ENCODE data around the gene NCSTN. TPM values are rescaled to one million over a fixed set of nuclear protein-coding genes. Genes with fewer than 3 reads are reported as not detected.
A peak's percentile ranks its signal among the peaks of the same experiment; 100 is the strongest.

The NCSTN gene
- total RNA-seq, 1 donor from 2014 or later, result 142 TPM

DNA sequence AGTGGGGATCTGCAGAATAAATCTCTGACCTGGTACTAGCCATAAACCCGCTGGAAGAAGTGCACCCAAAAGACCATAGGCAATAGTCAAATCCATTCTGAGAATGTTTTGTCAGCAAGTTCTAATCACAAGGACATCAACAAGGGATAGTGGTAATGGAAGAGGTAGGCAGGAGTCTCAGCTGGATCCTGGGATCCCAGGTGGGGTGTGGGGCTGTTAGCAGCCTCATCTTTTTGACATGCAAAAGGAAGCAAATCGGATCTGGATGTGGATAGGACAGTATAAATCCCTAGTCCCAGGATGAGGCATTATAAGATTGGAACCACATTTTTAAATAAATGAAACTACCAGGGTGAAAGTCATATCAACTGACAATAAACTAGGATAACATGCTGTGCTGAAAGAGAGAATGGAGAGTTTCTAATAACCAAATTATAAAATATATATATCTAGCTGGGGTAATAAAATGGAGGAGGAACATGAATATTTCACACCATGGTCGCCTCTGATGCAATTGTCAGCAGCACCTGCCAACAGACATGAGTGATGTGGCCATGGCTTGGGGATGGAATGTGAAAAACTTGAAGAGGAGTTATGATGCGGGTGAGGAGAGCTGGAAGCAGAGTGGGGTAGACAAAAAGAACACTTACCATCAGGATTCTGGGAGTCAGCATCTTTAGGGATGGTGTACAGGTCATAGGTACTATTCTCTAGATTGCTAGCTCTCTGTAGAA lies 34.6 kb upstream of the NCSTN start:
- DNase-seq (ENCODE audit: low spot score, unreplicated experiment), result no peak
- Mint-ChIP-seq H3K36me3 (ENCODE audit: insufficient read depth) (peaks cover 46% of the 10 kb centered on the region), H3K4me3 (ENCODE audit: low read depth) (no peak overlapping the region), H3K9me3 (ENCODE audit: low read depth) (no peaks in the 10 kb centered on the region), H3K4me1 (ENCODE audit: low read depth) (no peaks in the 10 kb centered on the region), H3K27me3 (no peaks in the 10 kb centered on the region), H3K27ac (no peak overlapping the region)
- TF ChIP-seq, protein P1, sequence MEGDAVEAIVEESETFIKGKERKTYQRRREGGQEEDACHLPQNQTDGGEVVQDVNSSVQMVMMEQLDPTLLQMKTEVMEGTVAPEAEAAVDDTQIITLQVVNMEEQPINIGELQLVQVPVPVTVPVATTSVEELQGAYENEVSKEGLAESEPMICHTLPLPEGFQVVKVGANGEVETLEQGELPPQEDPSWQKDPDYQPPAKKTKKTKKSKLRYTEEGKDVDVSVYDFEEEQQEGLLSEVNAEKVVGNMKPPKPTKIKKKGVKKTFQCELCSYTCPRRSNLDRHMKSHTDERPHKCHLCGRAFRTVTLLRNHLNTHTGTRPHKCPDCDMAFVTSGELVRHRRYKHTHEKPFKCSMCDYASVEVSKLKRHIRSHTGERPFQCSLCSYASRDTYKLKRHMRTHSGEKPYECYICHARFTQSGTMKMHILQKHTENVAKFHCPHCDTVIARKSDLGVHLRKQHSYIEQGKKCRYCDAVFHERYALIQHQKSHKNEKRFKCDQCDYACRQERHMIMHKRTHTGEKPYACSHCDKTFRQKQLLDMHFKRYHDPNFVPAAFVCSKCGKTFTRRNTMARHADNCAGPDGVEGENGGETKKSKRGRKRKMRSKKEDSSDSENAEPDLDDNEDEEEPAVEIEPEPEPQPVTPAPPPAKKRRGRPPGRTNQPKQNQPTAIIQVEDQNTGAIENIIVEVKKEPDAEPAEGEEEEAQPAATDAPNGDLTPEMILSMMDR (IDR thresholded peaks at IDR 0.05; ENCODE audit: unreplicated experiment), result no peak

DNA sequence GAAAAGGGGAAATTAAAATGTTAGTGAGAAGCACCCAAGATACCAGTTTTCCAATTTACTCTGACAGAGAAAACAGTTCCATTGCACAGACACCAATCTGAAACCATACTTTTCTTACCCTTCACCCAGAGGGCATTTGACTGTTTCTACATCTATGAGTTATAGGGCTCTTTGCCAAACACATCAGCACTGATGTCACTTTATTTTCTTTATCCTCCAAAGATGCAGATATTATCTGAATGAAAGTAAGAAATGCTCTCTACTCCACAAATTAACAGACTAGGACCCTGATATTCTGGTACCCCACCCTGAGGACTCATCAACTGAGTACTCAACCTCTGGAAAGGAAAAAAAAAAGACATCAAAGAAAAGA lies 34.0 kb upstream of the NCSTN start:
- TF ChIP-seq, protein P1 (IDR thresholded peaks at IDR 0.05; ENCODE audit: unreplicated experiment), result no peak
- Mint-ChIP-seq H3K4me3 (ENCODE audit: low read depth) (no peak overlapping the region), H3K4me1 (ENCODE audit: low read depth) (no peaks in the 10 kb centered on the region), H3K36me3 (ENCODE audit: insufficient read depth) (peaks cover 48% of the 10 kb centered on the region), H3K27ac (no peak overlapping the region), H3K9me3 (ENCODE audit: low read depth) (no peaks in the 10 kb centered on the region), H3K27me3 (no peaks in the 10 kb centered on the region)
- no peak for DNase-seq (ENCODE audit: low spot score, unreplicated experiment)

- Mint-ChIP-seq H3K27me3 (no peaks in the 10 kb centered on the region), H3K27ac (no peak overlapping the region), H3K36me3 (ENCODE audit: insufficient read depth) (peaks cover 49% of the 10 kb centered on the region), H3K4me3 (ENCODE audit: low read depth) (no peak overlapping the region), H3K4me1 (ENCODE audit: low read depth) (no peaks in the 10 kb centered on the region), H3K9me3 (ENCODE audit: low read depth) (no peaks in the 10 kb centered on the region)
- no peak for DNase-seq (ENCODE audit: low spot score, unreplicated experiment)
- TF ChIP-seq, protein P1 (IDR thresholded peaks at IDR 0.05; ENCODE audit: unreplicated experiment), result no peak
These were observed 33.6 kb upstream of the NCSTN start for GRCh38 chr1:160309571-160309970.

GRCh38 chr1:160315359-160315758 lies 27.8 kb upstream of the NCSTN start:
- Mint-ChIP-seq H3K27me3 (no peaks in the 10 kb centered on the region), H3K4me1 (ENCODE audit: low read depth) (peaks cover 6% of the 10 kb centered on the region), H3K36me3 (ENCODE audit: insufficient read depth) (peaks cover 68% of the 10 kb centered on the region), H3K27ac (peak overlapping the region; percentile 89), H3K4me3 (ENCODE audit: low read depth) (no peak overlapping the region), H3K9me3 (ENCODE audit: low read depth) (peaks cover 11% of the 10 kb centered on the region)
- DNase-seq (ENCODE audit: low spot score, unreplicated experiment), result no peak
- TF ChIP-seq, protein P1 (IDR thresholded peaks at IDR 0.05; ENCODE audit: unreplicated experiment), result no peak

DNA sequence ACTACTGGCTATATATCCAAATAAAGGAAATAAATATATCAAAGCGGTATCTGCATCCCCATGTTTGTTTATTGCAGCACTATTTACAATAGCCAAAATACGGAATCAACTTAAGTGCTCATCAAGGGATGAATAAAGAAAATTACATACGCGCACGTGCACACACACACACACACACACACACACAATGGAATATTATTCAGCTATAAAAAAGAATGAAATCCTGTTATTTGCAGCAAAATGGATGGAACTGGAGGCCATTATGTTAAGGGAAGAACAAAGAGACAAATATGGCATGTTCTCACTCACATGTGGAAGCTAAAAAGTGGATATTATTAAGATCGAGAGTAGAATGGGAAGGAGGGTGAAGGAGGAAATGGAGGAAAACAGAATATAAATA lies 20.4 kb upstream of the NCSTN start:
- TF ChIP-seq, protein P1 (IDR thresholded peaks at IDR 0.05; ENCODE audit: unreplicated experiment), result no peak
- H3K36me3 Mint-ChIP-seq (ENCODE audit: insufficient read depth), result peaks cover 36% of the 10 kb centered on the region
- H3K27me3 Mint-ChIP-seq, result no peaks in the 10 kb centered on the region
- no peak overlapping the region for H3K4me3 Mint-ChIP-seq (ENCODE audit: low read depth)
- no peak for DNase-seq (ENCODE audit: low spot score, unreplicated experiment)
- no peaks in the 10 kb centered on the region for H3K4me1 Mint-ChIP-seq (ENCODE audit: low read depth)
- H3K27ac Mint-ChIP-seq, result no peak overlapping the region
- H3K9me3 Mint-ChIP-seq (ENCODE audit: low read depth), result peaks cover under 1% of the 10 kb centered on the region

All from progenitor cell of endocrine pancreas (in vitro differentiated cells).